Peyer's patch (tissue), 4 donors: Measurements from ENCODE around the gene POFUT2.

Experiments
- POLR2A ChIP-seq, 2 donors: fragments of 450-650 bp; IDR thresholded peaks; one replicate each; pipeline ENCODE4 v1.5.1; 2017; ENCODE audit warnings: antibody characterized with exemption in 2 of 2, mild to moderate bottlenecking in 2 of 2, moderate library complexity in 2 of 2
- TF ChIP-seq, protein P1 (sequence below), 6 experiments: fragments of 450-650 bp in 4 of 6; fragments of 200-600 bp in 2 of 6; sonication (generic) in 1 of 6; IDR thresholded peaks; one replicate each; pipeline ENCODE4 v1.5.1; 2017 to 2019; ENCODE audit warnings: antibody characterized with exemption in 6 of 6, mild to moderate bottlenecking in 3 of 6, moderate library complexity in 1 of 6

DNA sequence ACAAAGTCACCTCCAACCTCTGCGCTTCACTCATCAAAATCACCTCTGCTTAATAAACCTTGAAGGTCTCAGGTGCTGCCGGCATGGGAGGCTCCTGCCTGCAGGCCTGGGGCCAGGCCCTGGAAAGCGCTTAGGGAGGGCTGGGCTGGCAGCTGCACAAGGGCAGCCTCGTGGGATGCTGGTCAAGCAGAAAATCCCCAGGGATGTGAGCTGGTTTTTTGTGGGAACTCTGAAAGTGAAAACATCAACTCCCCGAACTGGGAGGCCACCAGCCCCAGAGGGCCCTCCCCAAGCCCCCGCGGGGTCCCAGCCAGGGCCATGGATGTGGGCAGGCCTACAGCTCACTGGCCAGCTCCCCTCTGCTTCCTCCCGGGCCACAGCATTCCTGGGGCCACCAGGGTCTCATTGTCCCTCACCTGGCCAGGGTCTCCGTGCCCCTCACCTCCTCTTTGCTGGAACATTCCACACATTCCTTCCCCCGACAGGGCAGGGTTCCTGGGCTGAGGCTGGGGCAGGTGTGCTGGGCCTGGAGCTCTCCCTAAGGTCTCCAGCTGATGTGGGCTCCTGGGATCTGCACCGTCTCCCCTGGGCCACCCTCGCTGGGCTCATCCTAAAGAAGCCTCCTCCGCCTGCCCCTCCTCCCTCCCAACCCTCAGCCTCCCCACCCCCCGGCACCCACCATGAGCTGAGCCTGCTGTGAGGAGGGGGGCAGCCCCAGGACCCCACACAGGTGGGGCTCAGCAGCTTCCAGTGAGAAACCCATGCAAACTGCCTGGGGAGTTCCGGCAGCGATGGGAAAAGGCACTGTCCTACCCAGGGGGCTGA lies 36.0 kb upstream of the POFUT2 start:
- TF ChIP-seq, protein P1, sequence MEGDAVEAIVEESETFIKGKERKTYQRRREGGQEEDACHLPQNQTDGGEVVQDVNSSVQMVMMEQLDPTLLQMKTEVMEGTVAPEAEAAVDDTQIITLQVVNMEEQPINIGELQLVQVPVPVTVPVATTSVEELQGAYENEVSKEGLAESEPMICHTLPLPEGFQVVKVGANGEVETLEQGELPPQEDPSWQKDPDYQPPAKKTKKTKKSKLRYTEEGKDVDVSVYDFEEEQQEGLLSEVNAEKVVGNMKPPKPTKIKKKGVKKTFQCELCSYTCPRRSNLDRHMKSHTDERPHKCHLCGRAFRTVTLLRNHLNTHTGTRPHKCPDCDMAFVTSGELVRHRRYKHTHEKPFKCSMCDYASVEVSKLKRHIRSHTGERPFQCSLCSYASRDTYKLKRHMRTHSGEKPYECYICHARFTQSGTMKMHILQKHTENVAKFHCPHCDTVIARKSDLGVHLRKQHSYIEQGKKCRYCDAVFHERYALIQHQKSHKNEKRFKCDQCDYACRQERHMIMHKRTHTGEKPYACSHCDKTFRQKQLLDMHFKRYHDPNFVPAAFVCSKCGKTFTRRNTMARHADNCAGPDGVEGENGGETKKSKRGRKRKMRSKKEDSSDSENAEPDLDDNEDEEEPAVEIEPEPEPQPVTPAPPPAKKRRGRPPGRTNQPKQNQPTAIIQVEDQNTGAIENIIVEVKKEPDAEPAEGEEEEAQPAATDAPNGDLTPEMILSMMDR (IDR thresholded peaks at IDR 0.05): no peak
- no peak for TF ChIP-seq POLR2A (IDR thresholded peaks at IDR 0.05)
